ENCODE data around the gene TRIM49D1. TPM values are rescaled to one million over a fixed set of nuclear protein-coding genes. Genes with fewer than 3 reads are reported as not detected.

TRIM49D1 gene
- total RNA-seq, 1 donor from 2014 or later = not detected

Other genes with a start within 250 kb of the TRIM49D1 start
- not detected for gene TRIM77, start 211.9 kb downstream of the TRIM49D1 start, total RNA-seq (ENCODE audit: unreplicated experiment)
- gene TRIM49, start 113.7 kb downstream of the TRIM49D1 start, total RNA-seq (ENCODE audit: unreplicated experiment) = not detected
- gene TRIM64B, start 43.8 kb downstream of the TRIM49D1 start, total RNA-seq (ENCODE audit: unreplicated experiment) = not detected
- gene TRIM49D2, start 1.8 kb upstream of the TRIM49D1 start, total RNA-seq (ENCODE audit: unreplicated experiment) = not detected
- not detected for gene TRIM64, start 43.8 kb upstream of the TRIM49D1 start, total RNA-seq (ENCODE audit: unreplicated experiment)
- not detected for gene TRIM49C, start 108.9 kb upstream of the TRIM49D1 start, total RNA-seq (ENCODE audit: unreplicated experiment)
- gene UBTFL1, start 163.7 kb upstream of the TRIM49D1 start, total RNA-seq (ENCODE audit: unreplicated experiment) = not detected
- 30.9 TPM for gene NAALAD2, start 212.4 kb upstream of the TRIM49D1 start, total RNA-seq (ENCODE audit: unreplicated experiment)